Adipocyte (in vitro differentiated cells): Measurements from ENCODE around the gene CCDC167.
A peak's percentile ranks its signal among the peaks of the same experiment; 100 is the strongest.

Experiments used
- DNase-seq: peaks from one replicate; pipeline ENCODE4 v3.0.0-alpha.2; 2015; ENCODE audit warnings: low read depth
- H3K27me3 ChIP-seq: replicated peaks from 2 replicates; pipeline ENCODE4 v1.7.0; 2013; ENCODE audit warnings: mild to moderate bottlenecking, low read length, moderate library complexity; ENCODE audit not compliant: control insufficient read depth, insufficient read depth
- H3K36me3 ChIP-seq: 2 replicates; pipeline ENCODE4 v1.7.0; 2013; ENCODE audit warnings: low read length, mild to moderate bottlenecking, moderate library complexity; ENCODE audit not compliant: control insufficient read depth, insufficient read depth, severe bottlenecking
- H3K4me1 ChIP-seq: 2 replicates; pipeline ENCODE4 v1.7.0; 2013; ENCODE audit warnings: mild to moderate bottlenecking, low read length, moderate library complexity; ENCODE audit not compliant: control insufficient read depth, insufficient read depth
- H3K4me3 ChIP-seq: 2 replicates; pipeline ENCODE4 v1.7.0; 2013; ENCODE audit warnings: mild to moderate bottlenecking, low read length, moderate library complexity
- H3K9ac ChIP-seq: 2 replicates; pipeline ENCODE4 v1.7.0; 2013; ENCODE audit warnings: mild to moderate bottlenecking, low read length, moderate library complexity
- H3K9me3 ChIP-seq: 2 replicates; pipeline ENCODE4 v1.7.0; 2013; ENCODE audit warnings: mild to moderate bottlenecking, low read length, moderate library complexity; ENCODE audit not compliant: control insufficient read depth

CCDC167 gene

DNA sequence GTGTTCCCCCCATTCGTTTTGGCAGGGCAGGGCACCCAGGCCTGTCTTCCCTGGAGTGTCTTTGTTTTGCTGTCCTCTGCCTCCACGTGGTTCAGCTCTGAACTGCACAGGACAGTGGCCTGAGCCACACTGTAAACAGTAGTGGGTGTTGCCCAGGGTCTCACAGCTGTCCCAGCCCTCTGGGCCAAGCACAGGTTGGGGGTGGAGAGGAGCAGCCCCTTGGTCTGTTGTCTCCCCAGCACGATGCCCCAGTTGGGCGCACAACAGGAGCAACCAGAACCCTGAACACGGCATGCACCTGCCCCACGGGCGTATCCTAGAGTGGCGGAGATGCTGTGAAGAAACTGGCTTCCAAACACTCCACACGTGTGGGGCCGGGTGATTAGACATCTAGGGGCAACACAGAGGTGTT lies 14.4 kb downstream of the CCDC167 start:
- Histone ChIP-seq H3K36me3 (peaks cover 24% of the 10 kb centered on the region), H3K9me3 (no peaks in the 10 kb centered on the region), H3K9ac (no peak overlapping the region), H3K4me1 (peaks cover 8% of the 10 kb centered on the region), H3K4me3 (no peak overlapping the region), H3K27me3 (no peaks in the 10 kb centered on the region)
- no peak for DNase-seq

GRCh38 chr6:37484786-37485170 lies 14.9 kb downstream of the CCDC167 start:
- no peak overlapping the region for H3K4me3 ChIP-seq
- no peak for DNase-seq
- no peaks in the 10 kb centered on the region for H3K9me3 ChIP-seq
- H3K36me3 ChIP-seq: peaks cover 29% of the 10 kb centered on the region
- H3K4me1 ChIP-seq: peaks cover 3% of the 10 kb centered on the region
- H3K9ac ChIP-seq: no peak overlapping the region
- H3K27me3 ChIP-seq: no peaks in the 10 kb centered on the region

DNA sequence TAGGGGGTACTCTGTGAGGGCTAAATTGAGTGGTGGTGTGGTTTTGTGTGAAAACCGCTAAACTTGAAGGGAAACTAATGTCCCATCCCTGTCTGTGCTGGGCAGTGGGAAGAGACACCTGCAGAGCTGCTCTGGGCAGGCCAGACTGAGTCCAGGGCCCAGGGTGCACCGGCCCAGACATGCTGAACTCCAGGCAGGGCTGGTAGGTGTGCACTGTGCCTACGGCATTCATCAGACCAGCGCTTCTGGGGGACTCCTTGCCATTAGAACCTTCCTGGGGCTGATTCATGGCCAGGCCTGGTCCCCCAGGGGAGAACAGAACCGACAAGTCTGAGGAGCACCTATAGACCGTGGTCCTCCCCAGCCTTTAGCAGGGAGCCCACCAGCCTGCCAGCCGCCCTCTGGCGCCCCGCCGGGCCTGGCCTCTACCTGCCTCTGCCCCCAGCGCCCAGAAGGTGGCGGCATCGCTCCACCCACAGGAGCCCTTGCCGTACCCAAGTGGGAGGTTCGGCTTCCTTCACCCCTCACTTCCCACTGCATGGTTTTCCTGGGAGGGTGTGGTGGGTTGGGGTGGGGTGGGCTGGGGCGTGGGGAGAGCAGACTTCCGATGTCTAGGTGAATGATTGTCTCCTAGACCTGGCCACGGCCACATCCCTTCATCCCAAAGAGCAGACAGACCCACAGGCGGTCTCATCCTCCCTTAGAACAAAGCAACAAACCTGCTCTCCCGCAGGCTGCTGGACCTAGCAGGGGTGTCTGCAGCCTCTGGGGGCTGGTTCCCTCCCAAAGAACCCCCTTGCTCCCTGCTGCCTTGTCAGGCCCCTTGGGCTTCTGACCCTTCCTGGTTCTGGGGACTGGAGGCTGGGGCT lies 15.5 kb downstream of the CCDC167 start:
- Histone ChIP-seq H3K4me3 (no peak overlapping the region), H3K9ac (no peak overlapping the region), H3K4me1 (no peaks in the 10 kb centered on the region), H3K9me3 (no peaks in the 10 kb centered on the region), H3K36me3 (peaks cover 36% of the 10 kb centered on the region), H3K27me3 (no peaks in the 10 kb centered on the region)
- peak; percentile 46 for DNase-seq

GRCh38 chr6:37483252-37483901 lies 16.3 kb downstream of the CCDC167 start:
- no peaks in the 10 kb centered on the region for H3K27me3 ChIP-seq
- H3K9ac ChIP-seq: no peak overlapping the region
- no peak overlapping the region for H3K4me3 ChIP-seq
- no peak for DNase-seq
- no peaks in the 10 kb centered on the region for H3K9me3 ChIP-seq
- no peaks in the 10 kb centered on the region for H3K4me1 ChIP-seq
- H3K36me3 ChIP-seq: peaks cover 44% of the 10 kb centered on the region

GRCh38 chr6:37482606-37483251 lies 17.0 kb downstream of the CCDC167 start:
- peaks cover 50% of the 10 kb centered on the region for H3K36me3 ChIP-seq
- no peak overlapping the region for H3K4me3 ChIP-seq
- DNase-seq: no peak
- H3K9ac ChIP-seq: no peak overlapping the region
- H3K27me3 ChIP-seq: no peaks in the 10 kb centered on the region
- no peaks in the 10 kb centered on the region for H3K4me1 ChIP-seq
- H3K9me3 ChIP-seq: no peaks in the 10 kb centered on the region

DNA sequence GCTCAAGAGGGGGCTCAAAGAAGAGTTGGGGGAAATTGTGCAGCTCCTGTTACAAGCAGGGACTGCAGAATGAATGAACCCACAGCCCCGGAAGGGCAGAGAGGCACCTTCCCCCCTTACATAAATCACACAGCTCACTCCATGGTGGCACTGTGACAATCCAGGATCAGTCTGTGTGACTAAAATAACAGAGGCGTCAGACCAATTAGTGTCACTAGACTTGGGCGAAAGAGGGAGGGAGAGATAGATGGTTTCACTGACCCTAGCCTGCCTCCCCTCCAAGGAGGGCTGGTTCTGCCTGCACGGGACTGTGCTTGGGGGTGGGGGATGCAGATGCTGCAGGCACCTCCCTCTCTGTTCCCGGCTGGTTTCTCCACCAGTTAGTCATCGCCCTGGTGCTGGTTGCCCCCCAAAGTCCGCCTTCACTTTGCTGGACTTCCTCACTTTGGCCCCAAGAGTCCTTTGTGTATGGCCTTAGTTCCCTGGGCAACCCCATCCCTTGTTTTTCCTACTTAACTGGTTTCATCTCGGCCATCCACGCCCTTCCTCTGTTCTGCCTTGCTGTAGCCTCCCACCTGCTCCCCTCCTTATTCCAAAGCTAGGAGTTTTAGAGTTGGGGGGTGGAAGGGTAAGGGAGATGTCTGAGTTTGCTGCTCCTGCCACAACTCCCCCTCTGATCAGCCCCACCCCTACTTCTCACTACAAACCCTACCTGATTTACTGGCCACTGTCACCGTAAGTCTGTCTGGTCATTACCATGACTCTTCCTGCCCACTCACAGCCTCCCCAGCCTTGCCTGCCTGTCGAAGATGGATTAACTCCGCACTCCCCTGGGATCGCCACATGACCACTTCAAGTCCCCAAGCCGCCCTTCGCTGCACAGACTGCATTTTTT lies 17.7 kb downstream of the CCDC167 start:
- no peak overlapping the region for H3K4me3 ChIP-seq
- DNase-seq: no peak
- H3K27me3 ChIP-seq: no peaks in the 10 kb centered on the region
- H3K9ac ChIP-seq: no peak overlapping the region
- H3K9me3 ChIP-seq: no peaks in the 10 kb centered on the region
- peaks cover 57% of the 10 kb centered on the region for H3K36me3 ChIP-seq
- peaks cover 4% of the 10 kb centered on the region for H3K4me1 ChIP-seq

DNA sequence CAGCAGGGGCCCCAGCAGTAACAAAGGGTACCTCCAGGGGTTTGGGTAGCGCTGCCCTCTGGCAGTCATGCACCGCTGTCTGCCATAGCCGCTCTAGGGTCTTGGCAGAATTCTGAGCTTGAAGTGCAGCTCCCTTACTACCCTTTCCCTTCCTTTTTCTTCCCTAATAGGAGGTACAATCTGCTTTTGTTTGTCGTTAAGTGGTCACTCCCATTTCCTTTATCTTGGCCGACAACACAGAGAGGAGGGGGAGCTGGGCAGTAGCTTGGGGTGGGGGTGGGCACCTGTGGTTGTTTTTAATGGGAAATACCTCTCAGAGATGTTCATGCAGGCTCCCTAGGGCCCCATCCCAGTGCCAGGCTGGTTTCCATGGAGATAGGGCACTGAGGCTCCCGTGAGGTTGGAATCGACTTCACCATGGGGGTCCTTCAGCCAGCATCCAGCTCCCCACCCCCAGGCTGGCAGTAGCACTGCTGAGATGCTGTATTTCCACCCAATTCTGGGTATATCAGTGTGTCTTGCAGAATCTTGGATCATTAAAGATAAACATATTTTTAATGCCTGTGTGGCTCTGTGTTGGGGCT lies 18.6 kb downstream of the CCDC167 start:
- H3K27me3 ChIP-seq: no peaks in the 10 kb centered on the region
- DNase-seq: no peak
- H3K9me3 ChIP-seq: no peaks in the 10 kb centered on the region
- peaks cover 11% of the 10 kb centered on the region for H3K4me1 ChIP-seq
- H3K4me3 ChIP-seq: no peak overlapping the region
- H3K9ac ChIP-seq: no peak overlapping the region
- H3K36me3 ChIP-seq: peaks cover 63% of the 10 kb centered on the region

- peaks cover 70% of the 10 kb centered on the region for H3K36me3 ChIP-seq
- H3K9ac ChIP-seq: no peak overlapping the region
- H3K4me3 ChIP-seq: no peak overlapping the region
- no peaks in the 10 kb centered on the region for H3K9me3 ChIP-seq
- DNase-seq: no peak
- H3K27me3 ChIP-seq: no peaks in the 10 kb centered on the region
- H3K4me1 ChIP-seq: peaks cover 11% of the 10 kb centered on the region
Measured at GRCh38 chr6:37480118-37480736, 19.5 kb downstream of the CCDC167 start.

- no peaks in the 10 kb centered on the region for H3K27me3 ChIP-seq
- H3K4me1 ChIP-seq: peaks cover 11% of the 10 kb centered on the region
- no peaks in the 10 kb centered on the region for H3K9me3 ChIP-seq
- no peak for DNase-seq
- H3K36me3 ChIP-seq: peaks cover 79% of the 10 kb centered on the region
- no peak overlapping the region for H3K9ac ChIP-seq
- H3K4me3 ChIP-seq: no peak overlapping the region
Measured at GRCh38 chr6:37479266-37479854, 20.3 kb downstream of the CCDC167 start.

- Histone ChIP-seq H3K4me1 (peaks cover 11% of the 10 kb centered on the region), H3K9me3 (no peaks in the 10 kb centered on the region), H3K36me3 (peaks cover 84% of the 10 kb centered on the region), H3K27me3 (no peaks in the 10 kb centered on the region), H3K9ac (no peak overlapping the region), H3K4me3 (no peak overlapping the region)
- DNase-seq: no peak
Measured at GRCh38 chr6:37478827-37479226, 20.9 kb downstream of the CCDC167 start.
